Measurements from ENCODE around the gene SLC16A2.

GRCh38 chrX:74461384-74461783 lies 40.1 kb downstream of the SLC16A2 start:
- TF ChIP-seq EZH2 (IDR thresholded peaks at IDR 0.05; ENCODE audit: borderline replicate concordance, control insufficient read depth, low read depth, low read length) = no peak
- no peak for TF ChIP-seq CTCF (IDR thresholded peaks at IDR 0.05 in 2 of 3, conservative IDR thresholded peaks at IDR 0.05 in 1 of 3; ENCODE audit: control insufficient read depth in 2 of 3, extremely low read depth in 1 of 3, insufficient read depth in 1 of 3, low read depth in 3 of 3, low read length in 3 of 3)
- TF ChIP-seq CBX3 (IDR thresholded peaks at IDR 0.05; ENCODE audit: borderline replicate concordance, low read depth) = no peak
- no peak for TF ChIP-seq SPI1 (IDR thresholded peaks at IDR 0.05; ENCODE audit: borderline replicate concordance, insufficient read depth, low read depth, low read length)
- no peak for TF ChIP-seq TCF7 (IDR thresholded peaks at IDR 0.05; ENCODE audit: borderline replicate concordance)
- TF ChIP-seq YBX1 (IDR thresholded peaks at IDR 0.05) = no peak
- no peak for TF ChIP-seq USF1 (IDR thresholded peaks at IDR 0.05; ENCODE audit: borderline replicate concordance, extremely low read length, insufficient read depth, low read depth, low read length)
- no peak for TF ChIP-seq NRF1 (conservative IDR thresholded peaks at IDR 0.05; ENCODE audit: low read depth, low read length)
- no peak for TF ChIP-seq SIX5 (IDR thresholded peaks at IDR 0.05; ENCODE audit: low read depth, low read length, severe bottlenecking)
- no peak for TF ChIP-seq EP300 (IDR thresholded peaks at IDR 0.05; ENCODE audit: borderline replicate concordance in 1 of 2, control insufficient read depth in 1 of 2, low read depth in 2 of 2, low read length in 2 of 2)
- TF ChIP-seq POLR2AphosphoS5 (IDR thresholded peaks at IDR 0.05; ENCODE audit: low read length) = no peak
- no peak for TF ChIP-seq POLR2AphosphoS2 (IDR thresholded peaks at IDR 0.05; ENCODE audit: low read depth, low read length)
- TF ChIP-seq HDAC6 (IDR thresholded peaks at IDR 0.05; ENCODE audit: unreplicated experiment) = no peak
- TF ChIP-seq ATF2 (IDR thresholded peaks at IDR 0.05; ENCODE audit: low read length) = no peak
